Measurements from ENCODE around the gene NUDT19.

The NUDT19 gene

GRCh38 chr19:32750441-32751055, 58.9 kb downstream of the NUDT19 start:
- H3K9ac ChIP-seq (ENCODE audit: low read depth in 1 of 2, low read length in 2 of 2) = no peak overlapping the region
- H3K9me3 ChIP-seq (ENCODE audit: control insufficient read depth in 1 of 2, low read length in 2 of 2) = no peaks in the 10 kb centered on the region
- peaks cover 0 to 3% of the 10 kb centered on the region in 2 donors for H3K27me3 ChIP-seq (ENCODE audit: control insufficient read depth in 1 of 2, insufficient read depth in 2 of 2, low read length in 2 of 2)
- H3K36me3 ChIP-seq (ENCODE audit: control insufficient read depth in 1 of 2, insufficient read depth in 2 of 2, low read length in 2 of 2) = no peaks in the 10 kb centered on the region
- H3K4me1 ChIP-seq (ENCODE audit: control insufficient read depth in 1 of 2, insufficient read depth in 2 of 2, low read length in 2 of 2) = no peaks in the 10 kb centered on the region
- no peak overlapping the region for H3K4me3 ChIP-seq (ENCODE audit: low read depth in 1 of 2, low read length in 2 of 2)
- no peak overlapping the region for H3K27ac ChIP-seq (ENCODE audit: low read depth, low read length)

- H3K4me3 ChIP-seq (ENCODE audit: low read depth in 1 of 2, low read length in 2 of 2) = no peak overlapping the region
- H3K27me3 ChIP-seq (ENCODE audit: control insufficient read depth in 1 of 2, insufficient read depth in 2 of 2, low read length in 2 of 2) = peaks cover 0 to 3% of the 10 kb centered on the region in 2 donors
- H3K4me1 ChIP-seq (ENCODE audit: control insufficient read depth in 1 of 2, insufficient read depth in 2 of 2, low read length in 2 of 2) = no peaks in the 10 kb centered on the region
- H3K36me3 ChIP-seq (ENCODE audit: control insufficient read depth in 1 of 2, insufficient read depth in 2 of 2, low read length in 2 of 2) = no peaks in the 10 kb centered on the region
- no peak overlapping the region for H3K9ac ChIP-seq (ENCODE audit: low read depth in 1 of 2, low read length in 2 of 2)
- H3K27ac ChIP-seq (ENCODE audit: low read depth, low read length) = no peak overlapping the region
- H3K9me3 ChIP-seq (ENCODE audit: control insufficient read depth in 1 of 2, low read length in 2 of 2) = no peaks in the 10 kb centered on the region
Observed at GRCh38 chr19:32751066-32751465, 59.4 kb downstream of the NUDT19 start.

- H3K27me3 ChIP-seq (ENCODE audit: control insufficient read depth in 1 of 2, insufficient read depth in 2 of 2, low read length in 2 of 2) = no peaks in the 10 kb centered on the region
- H3K4me1 ChIP-seq (ENCODE audit: control insufficient read depth in 1 of 2, insufficient read depth in 2 of 2, low read length in 2 of 2) = no peaks in the 10 kb centered on the region
- no peaks in the 10 kb centered on the region for H3K36me3 ChIP-seq (ENCODE audit: control insufficient read depth in 1 of 2, insufficient read depth in 2 of 2, low read length in 2 of 2)
- no peak overlapping the region for H3K9ac ChIP-seq (ENCODE audit: low read depth in 1 of 2, low read length in 2 of 2)
- no peak overlapping the region for H3K27ac ChIP-seq (ENCODE audit: low read depth, low read length)
- H3K4me3 ChIP-seq (ENCODE audit: low read depth in 1 of 2, low read length in 2 of 2) = no peak overlapping the region
- peaks cover 0 to 7% of the 10 kb centered on the region in 2 donors for H3K9me3 ChIP-seq (ENCODE audit: control insufficient read depth in 1 of 2, low read length in 2 of 2)
Observed at GRCh38 chr19:32757189-32757588, 65.6 kb downstream of the NUDT19 start.

Data from duodenal mucosa (tissue), 2 donors.